HCT116 (cell line): ENCODE measurements around the gene RNF212. TPM values are rescaled to one million over a fixed set of nuclear protein-coding genes. Genes with fewer than 3 reads are reported as not detected.

Source experiments
- ATAC-seq: fragments of 200-7000 bp; cut with Tn5 transposase; 2 replicates; pipeline ENCODE4 v1.9.1; 2020; ENCODE audit warnings: mild to moderate bottlenecking, moderate library complexity
- BruUV-seq: library from RNA; stranded (reverse); fragments of 400-500 nt; replicated peaks from 2 replicates; lab custom pipeline; 2021; lab: Mats Ljungman, UMichigan
- CTCF ChIA-PET: fragments of 300-600 bp; sonication (Branson Sonifier 250); formaldehyde crosslinking; loops from one replicate; lab custom pipeline; 2021; ENCODE audit warnings: antibody characterized with exemption; lab: Charles Lee
- POLR2A ChIA-PET: fragments of 300-600, 350-600 bp; sonication (Branson Sonifier 250); formaldehyde crosslinking; loops from one replicate; lab custom pipeline; 2021; ENCODE audit warnings: antibody characterized with exemption; lab: Charles Lee
- RAD21 ChIA-PET, 2 experiments: fragments of 300-600 bp; sonication (Branson Sonifier 250); formaldehyde crosslinking; loops; one replicate each; lab custom pipeline; 2023; ENCODE audit warnings: low total read pairs in 2 of 2; ENCODE audit not compliant: uncharacterized antibody in 2 of 2, unreplicated experiment in 2 of 2, low non-redundant PET in 1 of 2; lab: Charles Lee
- DNase-seq: peaks from one replicate; pipeline ENCODE4 v3.0.0-alpha.2; 2010; ENCODE audit warnings: low read depth, low spot score
- H2AFZ ChIP-seq: fragments of 200-600 bp; shearing (Covaris generic), sonication (generic); 2 replicates; pipeline ENCODE4 v1.6.1; 2017; ENCODE audit warnings: low read depth, mixed run types, mixed read lengths, antibody characterized with exemption, low read length; ENCODE audit not compliant: poor library complexity, severe bottlenecking
- H3K27ac ChIP-seq: 2 replicates; pipeline ENCODE4 v1.5.1; 2012; ENCODE audit warnings: low read depth, low read length
- H3K27me3 ChIP-seq: fragments of 200-600 bp; sonication (generic); 2 replicates; pipeline ENCODE4 v1.6.1; 2016; ENCODE audit warnings: mixed run types, low read length, mixed read lengths; ENCODE audit not compliant: insufficient read depth
- H3K36me3 ChIP-seq, 2 experiments: fragments of 200-500 bp in 1 of 2; fragments of 200-600 bp in 1 of 2; sonication (Bioruptor generic) in 1 of 2; sonication (generic) in 1 of 2; 2 replicates each; pipeline versions ENCODE4 v1.5.1 to v1.6.1; 2014 to 2016; ENCODE audit warnings: low read length in 2 of 2, inconsistent platforms in 1 of 2, mixed read lengths in 1 of 2, mixed run types in 1 of 2; ENCODE audit not compliant: insufficient read depth in 2 of 2, control insufficient read depth in 1 of 2
- H3K4me1 ChIP-seq, 2 experiments: fragments of 200-600 bp in 1 of 2; sonication (generic) in 1 of 2; 2 replicates each; pipeline versions ENCODE4 v1.5.1 to v1.6.1; 2012 to 2017; ENCODE audit warnings: low read length in 2 of 2, inconsistent platforms in 1 of 2, mild to moderate bottlenecking in 1 of 2, mixed read lengths in 1 of 2, mixed run types in 1 of 2, moderate library complexity in 1 of 2; ENCODE audit not compliant: insufficient read depth in 2 of 2, control insufficient read depth in 1 of 2
- H3K4me2 ChIP-seq: fragments of 200-600 bp; sonication (generic); 2 replicates; pipeline ENCODE4 v1.6.1; 2017; ENCODE audit warnings: mixed run types, low read length, mixed read lengths
- H3K4me3 ChIP-seq, 2 experiments: fragments of 200-600 bp in 1 of 2; sonication (generic) in 1 of 2; replicated peaks in 1 of 2; 2 replicates each; pipeline ENCODE4 v1.5.1; 2011 to 2016; ENCODE audit warnings: low read length in 2 of 2, control low read depth in 1 of 2, low read depth in 1 of 2, mild to moderate bottlenecking in 1 of 2, mixed read lengths in 1 of 2, mixed run types in 1 of 2
- H3K79me2 ChIP-seq: fragments of 200-600 bp; sonication (generic); 2 replicates; pipeline ENCODE4 v1.6.1; 2017; ENCODE audit warnings: mild to moderate bottlenecking, mixed run types, low read length, moderate library complexity, mixed read lengths; ENCODE audit not compliant: insufficient read depth
- H3K9ac ChIP-seq: fragments of 200-600 bp; sonication (generic); 2 replicates; pipeline ENCODE4 v1.6.1; 2016; ENCODE audit warnings: low read length, mixed read lengths
- H3K9me2 ChIP-seq: fragments of 200-600 bp; sonication (generic), shearing (Covaris generic); 2 replicates; pipeline ENCODE4 v1.6.1; 2017; ENCODE audit warnings: mixed run types, mild to moderate bottlenecking, moderate library complexity; ENCODE audit not compliant: insufficient read depth
- H3K9me3 ChIP-seq, 2 experiments: fragments of 200-500 bp in 1 of 2; fragments of 200-600 bp in 1 of 2; sonication (Bioruptor generic) in 1 of 2; sonication (generic) in 1 of 2; 2 replicates each; pipeline ENCODE4 v1.6.1; 2014 to 2017; ENCODE audit warnings: low read length in 2 of 2, mixed read lengths in 2 of 2, inconsistent platforms in 1 of 2, low read depth in 1 of 2, mild to moderate bottlenecking in 1 of 2, mixed run types in 1 of 2, moderate library complexity in 1 of 2; ENCODE audit not compliant: control insufficient read depth in 1 of 2, insufficient read depth in 1 of 2
- H4K20me1 ChIP-seq: fragments of 200-600 bp; sonication (generic), shearing (Covaris generic); 2 replicates; pipeline ENCODE4 v1.6.1; 2017; ENCODE audit warnings: mixed run types, mild to moderate bottlenecking, moderate library complexity; ENCODE audit not compliant: insufficient read depth
- CTCF ChIP-seq, 3 experiments: fragments of 200-600 bp in 1 of 3; sonication (generic) in 1 of 3; IDR thresholded peaks in 2 of 3; conservative IDR thresholded peaks in 1 of 3; 2 replicates each; pipeline ENCODE4 v1.5.1; 2012 to 2017; ENCODE audit warnings: low read depth in 2 of 3, low read length in 2 of 3, antibody characterized with exemption in 1 of 3, borderline replicate concordance in 1 of 3, control low read depth in 1 of 3, mild to moderate bottlenecking in 1 of 3, mixed read lengths in 1 of 3, mixed run types in 1 of 3, moderate library complexity in 1 of 3; ENCODE audit not compliant: insufficient read depth in 1 of 3
- EZH2 ChIP-seq: fragments of 200-600 bp; sonication (generic); IDR thresholded peaks from 2 replicates; pipeline ENCODE4 v1.6.1; 2017; ENCODE audit warnings: antibody characterized with exemption, mixed run types
- FOSL1 ChIP-seq: IDR thresholded peaks from 2 replicates; pipeline ENCODE4 v1.6.1; 2012; ENCODE audit warnings: low read depth
- JUND ChIP-seq: IDR thresholded peaks from 2 replicates; pipeline ENCODE4 v1.6.1; 2012
- MAX ChIP-seq: IDR thresholded peaks from 2 replicates; pipeline ENCODE4 v1.6.1; 2012
- POLR2A ChIP-seq: IDR thresholded peaks from 2 replicates; pipeline ENCODE4 v1.7.0; 2011; ENCODE audit warnings: borderline replicate concordance; ENCODE audit not compliant: insufficient read depth, insufficient read length; ENCODE audit errors: extremely low read depth
- POLR2AphosphoS5 ChIP-seq: IDR thresholded peaks from 2 replicates; pipeline ENCODE4 v1.6.1; 2011; ENCODE audit warnings: mild to moderate bottlenecking, low read depth, low read length, moderate library complexity
- RAD21 ChIP-seq: IDR thresholded peaks from 2 replicates; pipeline ENCODE4 v1.6.1; 2012; ENCODE audit warnings: low read depth, mild to moderate bottlenecking
- REST ChIP-seq: IDR thresholded peaks from 2 replicates; pipeline ENCODE4 v1.6.1; 2012; ENCODE audit warnings: low read depth
- SIN3A ChIP-seq: IDR thresholded peaks from 2 replicates; pipeline ENCODE4 v1.6.1; 2012; ENCODE audit warnings: low read depth
- SP1 ChIP-seq: IDR thresholded peaks from 2 replicates; pipeline ENCODE4 v1.6.1; 2012; ENCODE audit warnings: low read depth
- SRF ChIP-seq: IDR thresholded peaks from 2 replicates; pipeline ENCODE4 v1.6.1; 2012; ENCODE audit warnings: low read depth
- TCF7L2 ChIP-seq: IDR thresholded peaks from 2 replicates; pipeline ENCODE4 v1.7.0; 2011; ENCODE audit warnings: borderline replicate concordance, inconsistent platforms; ENCODE audit not compliant: insufficient read depth, insufficient read length; ENCODE audit errors: extremely low read depth
- YY1 ChIP-seq: IDR thresholded peaks from 2 replicates; pipeline ENCODE4 v1.6.1; 2011; ENCODE audit warnings: low read length, low read depth, moderate library complexity, mild to moderate bottlenecking; ENCODE audit not compliant: insufficient replicate concordance; ENCODE audit errors: extremely low read depth
- ZBTB33 ChIP-seq: IDR thresholded peaks from 2 replicates; pipeline ENCODE4 v1.6.1; 2011; ENCODE audit warnings: mild to moderate bottlenecking, low read length, moderate library complexity; ENCODE audit not compliant: insufficient replicate concordance; ENCODE audit errors: extremely low read depth
- ZFX ChIP-seq: fragments of 450-650 bp; IDR thresholded peaks from 2 replicates; pipeline ENCODE4 v1.6.1; 2017
- intact Hi-C: fragments of 100-400 bp; cut with micrococcal nuclease; formaldehyde crosslinking; loops from 2 replicates; pipeline ENCODE4 v1.10.0; 2022
- total RNA-seq: library from RNA; stranded (reverse); gene quantifications from one replicate; pipeline ENCODE4 v1.2.1, GENCODE V29; 2021; ENCODE audit not compliant: unreplicated experiment

RNF212 gene
- total RNA-seq, 1 experiment from 2014 or later, result not detected

GRCh38 chr4:1047106-1047975 lies 66.0 kb downstream of the RNF212 start:
- BruUV-seq, result no TSS peak
- no peaks in the 10 kb centered on the region for H3K9me3 ChIP-seq
- no peaks in the 10 kb centered on the region for H3K36me3 ChIP-seq
- H3K79me2 ChIP-seq, result no peaks in the 10 kb centered on the region
- ChIA-PET CTCF (interaction anchor here (1.1 kb wide), 1 partner anchor 60 kb away, joined by 3 read pairs; no protein-coding TSS in a partner anchor), RAD21 (no interaction called here), POLR2A (no interaction called here)
- no peak for TF ChIP-seq MAX
- TF ChIP-seq SIN3A, result no peak
- no peak for TF ChIP-seq RAD21
- no peak for TF ChIP-seq POLR2AphosphoS5
- no peak for TF ChIP-seq REST
- TF ChIP-seq CTCF (IDR thresholded peaks at IDR 0.05 in 2 of 3, conservative IDR thresholded peaks at IDR 0.05 in 1 of 3; ENCODE audit: borderline replicate concordance in 1 of 3, insufficient read depth in 1 of 3, low read depth in 2 of 3, low read length in 2 of 3), result no peak
- TF ChIP-seq ZFX, result no peak
- no peak for TF ChIP-seq TCF7L2
- no peak for TF ChIP-seq POLR2A
- TF ChIP-seq SP1, result no peak
- TF ChIP-seq YY1, result no peak
- TF ChIP-seq JUND, result no peak
- TF ChIP-seq EZH2, result no peak
- TF ChIP-seq SRF, result no peak
- TF ChIP-seq FOSL1, result no peak
- no peak for TF ChIP-seq ZBTB33
- H3K27me3 ChIP-seq, result no peaks in the 10 kb centered on the region
- H4K20me1 ChIP-seq, result no peaks in the 10 kb centered on the region
- H3K4me3 ChIP-seq, result peak overlapping the region in 1 of 2 experiments; percentile 47; a peak in 2 of 4 replicates
- peak overlapping the region; percentile 3; the same call in 1 of the 2 replicates for H3K27ac ChIP-seq
- no peak for DNase-seq
- peak overlapping the region; percentile 65 for H2AFZ ChIP-seq
- H3K4me2 ChIP-seq, result peak overlapping the region; percentile 72
- intact Hi-C loops, result no loop called here
- H3K4me1 ChIP-seq, result peaks cover 25 to 46% of the 10 kb centered on the region in 2 experiments
- no peak for ATAC-seq
- H3K9ac ChIP-seq, result peak overlapping the region; percentile 59
- H3K9me2 ChIP-seq, result no peaks in the 10 kb centered on the region
